GDM1 (cell line): ENCODE data around the gene PAIP2B.
"Not testable (repeated sequence)": the region's sequence is repeated elsewhere in the genome, so short reads cannot be mapped to it uniquely, and the experiment has no call there.

ENCODE experiments used
- DNase-seq: peaks from one replicate; lab custom pipeline; 2025; lab: John Stamatoyannopoulos, UW

PAIP2B gene

GRCh38 chr2:71226965-71227560, at the start of gene PAIP2B:
TSS of gene PAIP2B (minus strand) at chr2:71227103. CDS start at chr2:71202589, 24,514 bp downstream.
- peak; percentile 99 for DNase-seq

- DNase-seq, result no peak
These were observed 49.0 kb upstream of the PAIP2B start for GRCh38 chr2:71275939-71276310.

- DNase-seq, result no peak
These were observed 42.7 kb upstream of the PAIP2B start for GRCh38 chr2:71269511-71270090.

- DNase-seq, result no peak
These were observed 36.5 kb upstream of the PAIP2B start for GRCh38 chr2:71263386-71263785.

GRCh38 chr2:71261534-71261933, 34.6 kb upstream of the PAIP2B start:
- DNase-seq, result no peak

GRCh38 chr2:71256421-71256820, 29.5 kb upstream of the PAIP2B start:
- DNase-seq, result no peak

- no peak for DNase-seq
These were observed 27.9 kb upstream of the PAIP2B start for GRCh38 chr2:71254776-71255175.

- DNase-seq, result no peak
These were observed 27.2 kb upstream of the PAIP2B start for GRCh38 chr2:71254078-71254477.

- no peak for DNase-seq
These were observed 26.6 kb upstream of the PAIP2B start for GRCh38 chr2:71253476-71253875.

GRCh38 chr2:71252862-71253261, 26.0 kb upstream of the PAIP2B start:
- DNase-seq, result no peak

GRCh38 chr2:71250935-71251334, 24.0 kb upstream of the PAIP2B start:
- DNase-seq, result no peak

- no peak for DNase-seq
These were observed 17.4 kb upstream of the PAIP2B start for GRCh38 chr2:71244302-71244660.

GRCh38 chr2:71243634-71244301, 16.9 kb upstream of the PAIP2B start:
- no peak for DNase-seq

GRCh38 chr2:71240794-71241193, 13.9 kb upstream of the PAIP2B start:
- no peak for DNase-seq

GRCh38 chr2:71238089-71238488, 11.2 kb upstream of the PAIP2B start:
- DNase-seq, result no peak

GRCh38 chr2:71235930-71236587, 9.2 kb upstream of the PAIP2B start:
- DNase-seq, result no peak

- DNase-seq, result not testable (repeated sequence)
These were observed 6.2 kb upstream of the PAIP2B start for GRCh38 chr2:71233072-71233471.

GRCh38 chr2:71226096-71226964, 573 bp downstream of the PAIP2B start:
- DNase-seq, result no peak

- no peak for DNase-seq
These were observed 2.0 kb downstream of the PAIP2B start for GRCh38 chr2:71224935-71225334.

GRCh38 chr2:71224457-71224856, 2.4 kb downstream of the PAIP2B start:
- no peak for DNase-seq

- peak; percentile 17 for DNase-seq
These were observed 3.1 kb downstream of the PAIP2B start for GRCh38 chr2:71223767-71224333.

GRCh38 chr2:71220743-71221142, 6.2 kb downstream of the PAIP2B start:
- no peak for DNase-seq
